ENCODE measurements around the gene INHBC. TPM values are rescaled to one million over a fixed set of nuclear protein-coding genes. Genes with fewer than 3 reads are reported as not detected.

INHBC gene
- total RNA-seq, 2 experiments from 2014 or later = not detected

DNA sequence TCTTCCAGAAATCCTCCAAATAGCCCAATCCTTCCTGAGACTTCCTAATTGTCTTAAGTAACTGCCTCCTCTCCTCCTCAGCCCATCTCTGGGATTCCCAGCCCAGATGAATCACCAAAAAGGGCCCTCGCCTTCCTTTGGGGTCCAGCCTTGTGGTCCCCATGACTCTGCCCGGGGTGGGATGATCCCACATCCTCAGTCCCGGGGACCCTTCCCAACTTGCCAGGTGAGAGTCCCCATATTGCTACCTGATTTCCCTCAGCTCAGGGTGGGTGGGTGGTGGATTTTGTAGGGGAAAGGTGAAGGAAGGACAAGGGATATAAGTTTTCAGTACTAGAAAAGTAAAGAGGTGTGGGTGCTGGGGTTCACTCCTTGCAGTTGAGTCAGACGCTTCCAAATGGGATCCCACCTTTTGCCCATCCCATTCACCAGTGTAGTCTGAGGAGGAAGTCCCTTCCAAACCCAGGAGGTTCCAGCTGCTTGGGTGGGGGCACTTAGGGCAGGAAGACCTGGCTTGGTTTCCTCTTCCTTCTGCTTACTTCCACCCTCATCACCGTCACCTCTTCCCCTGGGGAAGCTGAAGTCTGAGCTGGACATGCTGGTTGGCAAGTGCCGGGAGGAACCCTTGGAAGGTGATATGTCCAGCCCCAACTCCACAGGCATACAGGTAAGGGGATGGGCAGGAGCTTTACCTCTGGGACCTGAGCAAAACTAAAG, 30.6 kb downstream of the INHBC start:
- ChIA-PET POLR2A (interaction anchor here (1.0 to 2.2 kb wide), 4 partner anchors 9 to 35 kb away, joined by 5 to 13 read pairs (median 5); partner anchors contain the start of gene ARHGAP9), CTCF (interaction anchor here (2.3 to 9.8 kb wide), 2 partner anchors 10 to 12 kb away, joined by 12 to 204 read pairs; partner anchors contain the start of gene ARHGAP9)
- DNase-seq = no peak
- peaks cover 21% of the 10 kb centered on the region for H3K36me3 Mint-ChIP-seq (ENCODE audit: low read depth)
- H3K4me1 Mint-ChIP-seq = peaks cover 42% of the 10 kb centered on the region
- no peak overlapping the region for H3K27ac Mint-ChIP-seq
- H3K27me3 Mint-ChIP-seq = peaks cover 20% of the 10 kb centered on the region
- H3K4me3 Mint-ChIP-seq = no peak overlapping the region
- H3K9me3 Mint-ChIP-seq = no peaks in the 10 kb centered on the region

DNA sequence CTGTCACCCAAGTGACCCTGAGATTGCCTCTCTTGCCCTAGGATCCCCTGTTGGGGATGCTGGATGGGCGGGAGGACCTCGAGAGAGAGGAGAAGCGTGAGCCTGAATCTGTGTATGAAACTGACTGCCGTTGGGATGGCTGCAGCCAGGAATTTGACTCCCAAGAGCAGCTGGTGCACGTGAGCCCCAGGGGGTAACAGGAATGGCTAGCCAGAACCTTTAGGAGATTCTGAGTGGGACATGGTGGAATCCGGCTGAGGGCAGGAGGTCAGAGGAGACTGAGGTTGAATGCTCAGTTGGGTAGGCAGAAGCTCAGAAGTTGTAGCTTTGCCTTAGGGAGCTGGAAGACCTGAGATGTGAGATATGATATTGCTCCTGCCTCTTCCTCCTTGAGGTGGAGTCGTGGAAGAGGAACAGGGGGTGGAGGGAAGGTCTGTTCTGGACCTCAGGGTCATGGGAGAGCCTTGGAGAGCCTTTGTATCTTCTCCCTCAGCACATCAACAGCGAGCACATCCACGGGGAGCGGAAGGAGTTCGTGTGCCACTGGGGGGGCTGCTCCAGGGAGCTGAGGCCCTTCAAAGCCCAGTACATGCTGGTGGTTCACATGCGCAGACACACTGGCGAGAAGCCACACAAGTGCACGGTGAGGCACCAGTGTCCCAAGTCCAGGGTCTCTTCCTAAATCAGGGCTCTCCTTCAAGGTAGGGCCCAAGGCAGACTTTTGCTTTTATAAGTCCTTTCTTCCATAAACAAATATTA, 31.3 kb downstream of the INHBC start:
- DNase-seq = no peak
- POLR2A ChIA-PET = interaction anchor here (1.0 to 2.2 kb wide), 4 partner anchors 9 to 36 kb away, joined by 5 to 13 read pairs (median 5); partner anchors contain the start of gene ARHGAP9

DNA sequence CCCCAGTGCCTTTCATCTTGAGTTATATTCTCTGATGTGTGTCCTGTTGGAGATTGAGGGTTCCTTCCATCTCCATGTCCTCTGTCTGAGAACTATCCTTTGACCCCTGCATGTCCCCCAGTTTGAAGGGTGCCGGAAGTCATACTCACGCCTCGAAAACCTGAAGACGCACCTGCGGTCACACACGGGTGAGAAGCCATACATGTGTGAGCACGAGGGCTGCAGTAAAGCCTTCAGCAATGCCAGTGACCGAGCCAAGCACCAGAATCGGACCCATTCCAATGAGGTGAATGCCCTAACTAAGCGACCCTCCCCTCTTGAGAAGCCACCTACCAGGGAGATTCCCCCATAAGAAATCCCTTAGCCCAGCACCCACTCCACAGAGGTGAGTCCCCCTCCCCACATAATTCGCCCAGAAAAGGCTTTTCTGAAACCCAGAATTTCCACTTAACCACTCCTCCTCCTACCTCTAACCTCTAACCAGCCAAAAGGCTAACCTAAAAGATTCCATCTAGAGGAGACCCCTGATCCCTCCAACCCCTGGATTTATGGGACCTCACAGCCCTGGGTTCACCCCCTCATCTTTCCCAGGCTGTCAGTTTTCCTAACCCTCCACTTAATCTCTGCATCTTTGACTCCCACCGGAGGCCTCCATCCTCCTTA, 32.8 kb downstream of the INHBC start:
- Mint-ChIP-seq H3K4me1 (peaks cover 28% of the 10 kb centered on the region), H3K4me3 (no peak overlapping the region), H3K9me3 (no peaks in the 10 kb centered on the region), H3K27ac (no peak overlapping the region), H3K27me3 (peaks cover 5% of the 10 kb centered on the region), H3K36me3 (ENCODE audit: low read depth) (peaks cover 31% of the 10 kb centered on the region)
- DNase-seq = no peak
- ChIA-PET CTCF (interaction anchor here (15.2 kb wide), 1 partner anchor 5 kb away, joined by 204 read pairs; the partner anchor contains the start of gene GLI1), POLR2A (no interaction called here)

More for the DNA sequence above, 31.3 kb downstream of the INHBC start:
- no peak overlapping the region for H3K27ac Mint-ChIP-seq
- H3K4me3 Mint-ChIP-seq = no peak overlapping the region
- peaks cover 38% of the 10 kb centered on the region for H3K4me1 Mint-ChIP-seq
- H3K9me3 Mint-ChIP-seq = no peaks in the 10 kb centered on the region
- H3K27me3 Mint-ChIP-seq = peaks cover 15% of the 10 kb centered on the region
- CTCF ChIA-PET = interaction anchor here (0.6 to 9.8 kb wide), 4 partner anchors 9 to 253 kb away, joined by 3 to 204 read pairs (median 8); partner anchors contain the start of gene ARHGAP9
- peaks cover 22% of the 10 kb centered on the region for H3K36me3 Mint-ChIP-seq (ENCODE audit: low read depth)

DNA sequence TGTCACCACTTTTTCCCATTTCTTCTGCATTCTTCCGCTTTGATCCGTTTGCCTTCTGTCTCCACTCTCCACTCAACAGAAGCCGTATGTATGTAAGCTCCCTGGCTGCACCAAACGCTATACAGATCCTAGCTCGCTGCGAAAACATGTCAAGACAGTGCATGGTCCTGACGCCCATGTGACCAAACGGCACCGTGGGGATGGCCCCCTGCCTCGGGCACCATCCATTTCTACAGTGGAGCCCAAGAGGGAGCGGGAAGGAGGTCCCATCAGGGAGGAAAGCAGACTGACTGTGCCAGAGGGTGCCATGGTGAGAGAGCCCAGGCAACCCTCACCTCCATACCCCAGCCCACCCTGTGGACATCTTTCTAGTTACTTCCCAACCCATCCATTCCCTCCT, 33.3 kb downstream of the INHBC start:
- H3K4me1 Mint-ChIP-seq = peaks cover 25% of the 10 kb centered on the region
- H3K4me3 Mint-ChIP-seq = no peak overlapping the region
- peaks cover 36% of the 10 kb centered on the region for H3K36me3 Mint-ChIP-seq (ENCODE audit: low read depth)
- POLR2A ChIA-PET = interaction anchor here (0.6 kb wide), 1 partner anchor 1153 kb away, joined by 6 read pairs; no protein-coding TSS in a partner anchor
- H3K27me3 Mint-ChIP-seq = no peaks in the 10 kb centered on the region
- no peaks in the 10 kb centered on the region for H3K9me3 Mint-ChIP-seq
- DNase-seq = no peak
- no peak overlapping the region for H3K27ac Mint-ChIP-seq
- CTCF ChIA-PET = interaction anchor here (1.2 to 15.2 kb wide), 2 partner anchors 6 to 9 kb away, joined by 3 to 204 read pairs; partner anchors contain the start of gene GLI1

DNA sequence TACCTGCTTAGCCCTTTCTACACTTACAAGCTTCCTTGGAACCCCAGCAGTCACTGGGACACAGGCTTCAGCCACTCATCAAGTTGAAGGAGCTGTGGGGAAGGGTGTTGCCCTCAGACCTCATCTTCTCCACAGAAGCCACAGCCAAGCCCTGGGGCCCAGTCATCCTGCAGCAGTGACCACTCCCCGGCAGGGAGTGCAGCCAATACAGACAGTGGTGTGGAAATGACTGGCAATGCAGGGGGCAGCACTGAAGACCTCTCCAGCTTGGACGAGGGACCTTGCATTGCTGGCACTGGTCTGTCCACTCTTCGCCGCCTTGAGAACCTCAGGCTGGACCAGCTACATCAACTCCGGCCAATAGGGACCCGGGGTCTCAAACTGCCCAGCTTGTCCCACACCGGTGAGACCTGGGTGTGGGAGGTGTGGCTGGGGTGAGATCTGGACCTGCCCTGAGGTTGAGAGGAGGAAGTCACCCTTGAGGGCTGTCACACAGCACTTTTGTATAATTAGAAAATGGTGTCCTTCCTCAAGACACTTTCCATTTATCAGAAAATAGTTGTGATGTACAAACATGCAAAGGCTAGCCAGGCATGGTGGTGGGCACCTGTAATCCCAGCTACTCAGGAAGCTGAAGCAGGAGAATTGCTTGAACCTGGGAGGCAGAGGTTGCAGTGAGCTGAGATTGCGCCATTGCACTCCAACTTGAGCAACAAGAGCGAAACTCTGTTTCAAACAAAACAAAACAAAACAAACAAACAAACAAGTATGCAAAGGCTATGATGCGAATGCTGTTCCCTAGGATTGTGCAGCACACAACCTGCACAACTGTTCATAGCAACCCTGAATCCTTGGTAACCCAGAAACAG, 34.9 kb downstream of the INHBC start:
- no peaks in the 10 kb centered on the region for H3K9me3 Mint-ChIP-seq
- H3K27me3 Mint-ChIP-seq = no peaks in the 10 kb centered on the region
- ChIA-PET POLR2A (interaction anchor here (1.6 kb wide), 1 partner anchor 11 kb away, joined by 6 read pairs; no protein-coding TSS in a partner anchor), CTCF (interaction anchor here (0.6 to 15.2 kb wide), 2 partner anchors 8 to 13 kb away, joined by 3 to 204 read pairs; partner anchors contain the start of gene GLI1)
- H3K27ac Mint-ChIP-seq = no peak overlapping the region
- H3K4me3 Mint-ChIP-seq = no peak overlapping the region
- peaks cover 23% of the 10 kb centered on the region for H3K4me1 Mint-ChIP-seq
- no peak for DNase-seq
- peaks cover 50% of the 10 kb centered on the region for H3K36me3 Mint-ChIP-seq (ENCODE audit: low read depth)

DNA sequence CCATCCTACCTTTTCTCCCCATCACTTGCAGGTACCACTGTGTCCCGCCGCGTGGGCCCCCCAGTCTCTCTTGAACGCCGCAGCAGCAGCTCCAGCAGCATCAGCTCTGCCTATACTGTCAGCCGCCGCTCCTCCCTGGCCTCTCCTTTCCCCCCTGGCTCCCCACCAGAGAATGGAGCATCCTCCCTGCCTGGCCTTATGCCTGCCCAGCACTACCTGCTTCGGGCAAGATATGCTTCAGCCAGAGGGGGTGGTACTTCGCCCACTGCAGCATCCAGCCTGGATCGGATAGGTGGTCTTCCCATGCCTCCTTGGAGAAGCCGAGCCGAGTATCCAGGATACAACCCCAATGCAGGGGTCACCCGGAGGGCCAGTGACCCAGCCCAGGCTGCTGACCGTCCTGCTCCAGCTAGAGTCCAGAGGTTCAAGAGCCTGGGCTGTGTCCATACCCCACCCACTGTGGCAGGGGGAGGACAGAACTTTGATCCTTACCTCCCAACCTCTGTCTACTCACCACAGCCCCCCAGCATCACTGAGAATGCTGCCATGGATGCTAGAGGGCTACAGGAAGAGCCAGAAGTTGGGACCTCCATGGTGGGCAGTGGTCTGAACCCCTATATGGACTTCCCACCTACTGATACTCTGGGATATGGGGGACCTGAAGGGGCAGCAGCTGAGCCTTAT, 35.8 kb downstream of the INHBC start:
- ChIA-PET CTCF (interaction anchor here (0.6 to 15.2 kb wide), 2 partner anchors 8 to 14 kb away, joined by 3 to 204 read pairs; partner anchors contain the start of gene GLI1), POLR2A (interaction anchor here (1.6 kb wide), 1 partner anchor 12 kb away, joined by 6 read pairs; no protein-coding TSS in a partner anchor)
- peaks cover 56% of the 10 kb centered on the region for H3K36me3 Mint-ChIP-seq (ENCODE audit: low read depth)
- H3K27ac Mint-ChIP-seq = no peak overlapping the region
- H3K4me3 Mint-ChIP-seq = no peak overlapping the region
- no peaks in the 10 kb centered on the region for H3K27me3 Mint-ChIP-seq
- H3K4me1 Mint-ChIP-seq = peaks cover 22% of the 10 kb centered on the region
- no peaks in the 10 kb centered on the region for H3K9me3 Mint-ChIP-seq
- no peak for DNase-seq

DNA sequence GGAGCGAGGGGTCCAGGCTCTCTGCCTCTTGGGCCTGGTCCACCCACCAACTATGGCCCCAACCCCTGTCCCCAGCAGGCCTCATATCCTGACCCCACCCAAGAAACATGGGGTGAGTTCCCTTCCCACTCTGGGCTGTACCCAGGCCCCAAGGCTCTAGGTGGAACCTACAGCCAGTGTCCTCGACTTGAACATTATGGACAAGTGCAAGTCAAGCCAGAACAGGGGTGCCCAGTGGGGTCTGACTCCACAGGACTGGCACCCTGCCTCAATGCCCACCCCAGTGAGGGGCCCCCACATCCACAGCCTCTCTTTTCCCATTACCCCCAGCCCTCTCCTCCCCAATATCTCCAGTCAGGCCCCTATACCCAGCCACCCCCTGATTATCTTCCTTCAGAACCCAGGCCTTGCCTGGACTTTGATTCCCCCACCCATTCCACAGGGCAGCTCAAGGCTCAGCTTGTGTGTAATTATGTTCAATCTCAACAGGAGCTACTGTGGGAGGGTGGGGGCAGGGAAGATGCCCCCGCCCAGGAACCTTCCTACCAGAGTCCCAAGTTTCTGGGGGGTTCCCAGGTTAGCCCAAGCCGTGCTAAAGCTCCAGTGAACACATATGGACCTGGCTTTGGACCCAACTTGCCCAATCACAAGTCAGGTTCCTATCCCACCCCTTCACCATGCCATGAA, 36.5 kb downstream of the INHBC start:
- ChIA-PET POLR2A (interaction anchor here (1.3 kb wide), 1 partner anchor 11 kb away, joined by 4 read pairs; no protein-coding TSS in a partner anchor), CTCF (interaction anchor here (15.2 kb wide), 1 partner anchor 9 kb away, joined by 204 read pairs; the partner anchor contains the start of gene GLI1)
- Mint-ChIP-seq H3K27ac (no peak overlapping the region), H3K4me1 (peaks cover 25% of the 10 kb centered on the region), H3K36me3 (ENCODE audit: low read depth) (peaks cover 57% of the 10 kb centered on the region), H3K9me3 (no peaks in the 10 kb centered on the region), H3K4me3 (no peak overlapping the region), H3K27me3 (no peaks in the 10 kb centered on the region)
- no peak for DNase-seq

DNA sequence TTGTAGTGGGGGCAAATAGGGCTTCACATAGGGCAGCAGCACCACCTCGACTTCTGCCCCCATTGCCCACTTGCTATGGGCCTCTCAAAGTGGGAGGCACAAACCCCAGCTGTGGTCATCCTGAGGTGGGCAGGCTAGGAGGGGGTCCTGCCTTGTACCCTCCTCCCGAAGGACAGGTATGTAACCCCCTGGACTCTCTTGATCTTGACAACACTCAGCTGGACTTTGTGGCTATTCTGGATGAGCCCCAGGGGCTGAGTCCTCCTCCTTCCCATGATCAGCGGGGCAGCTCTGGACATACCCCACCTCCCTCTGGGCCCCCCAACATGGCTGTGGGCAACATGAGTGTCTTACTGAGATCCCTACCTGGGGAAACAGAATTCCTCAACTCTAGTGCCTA, 37.1 kb downstream of the INHBC start:
- Mint-ChIP-seq H3K9me3 (no peaks in the 10 kb centered on the region), H3K27ac (no peak overlapping the region), H3K27me3 (no peaks in the 10 kb centered on the region), H3K4me1 (peaks cover 28% of the 10 kb centered on the region), H3K4me3 (no peak overlapping the region), H3K36me3 (ENCODE audit: low read depth) (peaks cover 63% of the 10 kb centered on the region)
- POLR2A ChIA-PET = interaction anchor here (1.3 kb wide), 1 partner anchor 11 kb away, joined by 4 read pairs; no protein-coding TSS in a partner anchor
- CTCF ChIA-PET = interaction anchor here (15.2 kb wide), 1 partner anchor 10 kb away, joined by 204 read pairs; the partner anchor contains the start of gene GLI1
- DNase-seq = no peak

DNA sequence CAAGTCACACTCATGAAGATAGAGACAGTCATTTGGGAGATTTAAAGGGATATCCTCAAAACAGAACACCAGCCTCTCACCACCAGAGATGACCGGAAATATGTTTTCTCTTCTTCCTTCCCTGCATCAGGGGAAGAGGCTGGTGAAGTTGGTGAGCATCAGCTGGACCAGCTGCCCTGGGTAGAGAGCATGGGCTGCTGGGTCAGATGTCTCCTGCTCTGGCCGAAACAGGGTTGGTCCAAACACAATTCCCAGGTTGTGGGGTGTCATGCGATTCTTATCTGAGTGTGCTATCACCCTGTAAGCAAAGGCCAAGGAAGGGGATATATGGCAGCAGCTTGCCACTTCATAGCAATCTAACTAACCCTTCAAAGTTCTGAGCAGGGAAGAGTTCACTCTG, 37.8 kb downstream of the INHBC start:
- DNase-seq = no peak
- peaks cover 70% of the 10 kb centered on the region for H3K36me3 Mint-ChIP-seq (ENCODE audit: low read depth)
- no peaks in the 10 kb centered on the region for H3K27me3 Mint-ChIP-seq
- H3K4me1 Mint-ChIP-seq = peaks cover 28% of the 10 kb centered on the region
- ChIA-PET CTCF (interaction anchor here (15.2 kb wide), 1 partner anchor 10 kb away, joined by 204 read pairs; the partner anchor contains the start of gene GLI1), POLR2A (interaction anchor here (1.3 kb wide), 1 partner anchor 12 kb away, joined by 4 read pairs; no protein-coding TSS in a partner anchor)
- H3K9me3 Mint-ChIP-seq = no peaks in the 10 kb centered on the region
- H3K27ac Mint-ChIP-seq = no peak overlapping the region
- H3K4me3 Mint-ChIP-seq = no peak overlapping the region

DNA sequence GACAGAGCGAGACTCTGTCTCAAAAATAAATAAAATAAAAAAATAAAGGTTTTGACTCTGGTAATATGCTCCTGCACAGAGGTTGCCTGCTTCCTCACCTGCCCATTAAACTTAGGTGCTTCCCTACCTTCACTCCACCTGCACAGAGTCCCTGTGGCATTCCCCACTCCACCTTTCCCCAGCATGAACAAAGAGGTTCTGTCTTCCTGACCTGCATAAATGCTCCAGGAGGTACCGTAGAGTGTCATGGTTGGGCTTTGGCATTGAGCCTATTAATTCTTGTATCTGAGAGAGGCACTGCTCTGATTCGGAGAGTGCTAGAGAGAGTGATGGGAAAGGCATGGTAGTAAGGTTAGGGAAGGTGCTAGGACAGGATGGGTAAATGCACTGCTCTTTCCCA, 38.8 kb downstream of the INHBC start:
- Mint-ChIP-seq H3K36me3 (ENCODE audit: low read depth) (peaks cover 71% of the 10 kb centered on the region), H3K27me3 (no peaks in the 10 kb centered on the region), H3K4me1 (peaks cover 32% of the 10 kb centered on the region), H3K9me3 (no peaks in the 10 kb centered on the region), H3K27ac (no peak overlapping the region), H3K4me3 (no peak overlapping the region)
- DNase-seq = no peak
- POLR2A ChIA-PET = interaction anchor here (7.9 kb wide), 1 partner anchor 13 kb away, joined by 72 read pairs; the partner anchor contains the start of gene GLI1
- CTCF ChIA-PET = interaction anchor here (0.7 to 15.2 kb wide), 3 partner anchors 11 to 244 kb away, joined by 3 to 204 read pairs (median 4); partner anchors contain the start of genes GLI1 and SHMT2
